ENCODE data around the gene PTPRN2.

DNA sequence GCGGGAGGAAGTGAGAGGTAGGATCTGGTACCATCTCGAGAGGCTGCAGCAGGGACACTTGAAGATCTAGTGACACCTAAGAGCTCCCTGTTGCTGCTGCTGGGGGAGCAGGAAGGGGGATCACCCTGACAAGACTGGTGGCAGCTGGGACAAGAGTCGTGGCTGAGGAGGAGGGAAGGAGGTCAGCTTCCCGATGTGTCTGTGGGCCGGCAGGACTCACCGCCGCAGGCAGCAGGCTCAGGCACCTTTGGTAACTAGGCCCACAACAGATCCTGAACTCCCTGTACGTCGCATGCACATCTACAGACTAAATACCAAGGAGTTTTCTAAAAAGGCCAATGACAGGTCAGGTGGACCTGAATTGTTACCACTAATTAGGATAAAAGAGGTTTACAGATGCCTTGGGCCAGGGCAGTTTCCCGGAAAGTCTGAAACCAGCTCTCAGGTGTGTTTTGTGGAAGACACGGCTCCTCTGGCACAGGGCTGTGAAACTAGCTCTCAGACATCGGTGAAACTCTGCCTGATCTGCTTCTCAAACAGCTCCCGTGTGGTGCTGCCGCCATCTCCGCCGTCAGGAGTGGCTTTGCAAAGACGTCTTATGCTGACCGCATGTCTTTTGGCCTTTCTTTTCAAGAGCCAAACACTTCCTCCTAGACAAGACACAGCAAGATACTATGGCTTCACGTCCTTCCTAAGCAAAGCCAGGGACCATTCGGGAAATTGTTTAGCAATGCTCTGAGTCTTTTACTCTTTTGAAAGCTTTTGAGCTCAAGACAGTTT lies 609.7 kb downstream of the PTPRN2 start:
- TF ChIP-seq CTCF (IDR thresholded peaks at IDR 0.05; ENCODE audit: extremely low read depth in 1 of 2, insufficient read depth in 1 of 2, low read depth in 1 of 2, low read length in 2 of 2) = no peak
- TF ChIP-seq JUN (IDR thresholded peaks at IDR 0.05; ENCODE audit: borderline replicate concordance, insufficient read depth, insufficient read length, low read depth) = no peak

All from endothelial cell of umbilical vein (primary cell).